ENCODE results near the gene KLK11. TPM values are rescaled to one million over a fixed set of nuclear protein-coding genes. Genes with fewer than 3 reads are reported as not detected.

KLK11 gene
- total and polyA plus RNA-seq, 7 donors, result 0.71 to 0.76 TPM; not detected in 5

- 44 to 65% methylated on average over 7 of the region's 7 CpGs for WGBS, 2 donors
- TF ChIP-seq POLR2A (IDR thresholded peaks at IDR 0.05) (no peak), POLR2AphosphoS5 (IDR thresholded peaks at IDR 0.05) (no peak), EP300 (IDR thresholded peaks at IDR 0.05) (no peak)
- TF ChIP-seq, protein P1, sequence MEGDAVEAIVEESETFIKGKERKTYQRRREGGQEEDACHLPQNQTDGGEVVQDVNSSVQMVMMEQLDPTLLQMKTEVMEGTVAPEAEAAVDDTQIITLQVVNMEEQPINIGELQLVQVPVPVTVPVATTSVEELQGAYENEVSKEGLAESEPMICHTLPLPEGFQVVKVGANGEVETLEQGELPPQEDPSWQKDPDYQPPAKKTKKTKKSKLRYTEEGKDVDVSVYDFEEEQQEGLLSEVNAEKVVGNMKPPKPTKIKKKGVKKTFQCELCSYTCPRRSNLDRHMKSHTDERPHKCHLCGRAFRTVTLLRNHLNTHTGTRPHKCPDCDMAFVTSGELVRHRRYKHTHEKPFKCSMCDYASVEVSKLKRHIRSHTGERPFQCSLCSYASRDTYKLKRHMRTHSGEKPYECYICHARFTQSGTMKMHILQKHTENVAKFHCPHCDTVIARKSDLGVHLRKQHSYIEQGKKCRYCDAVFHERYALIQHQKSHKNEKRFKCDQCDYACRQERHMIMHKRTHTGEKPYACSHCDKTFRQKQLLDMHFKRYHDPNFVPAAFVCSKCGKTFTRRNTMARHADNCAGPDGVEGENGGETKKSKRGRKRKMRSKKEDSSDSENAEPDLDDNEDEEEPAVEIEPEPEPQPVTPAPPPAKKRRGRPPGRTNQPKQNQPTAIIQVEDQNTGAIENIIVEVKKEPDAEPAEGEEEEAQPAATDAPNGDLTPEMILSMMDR (IDR thresholded peaks at IDR 0.05), result no peak
- H3K27me3 ChIP-seq, result peaks cover 8 to 38% (median 20%) of the 10 kb centered on the region in 3 donors
- H3K4me3 ChIP-seq, result no peak overlapping the region
- no peak for DNase-seq
- H3K36me3 ChIP-seq, result no peaks in the 10 kb centered on the region
- no peak overlapping the region for H3K27ac ChIP-seq
- intact Hi-C loops (cut with DNase I), result no loop called here
- peaks cover 0 to 9% (median 3%) of the 10 kb centered on the region in 4 donors for H3K4me1 ChIP-seq
- H3K9me3 ChIP-seq, result no peaks in the 10 kb centered on the region
Measured at GRCh38 chr19:51066393-51067186, 40.2 kb upstream of the KLK11 start.

DNA sequence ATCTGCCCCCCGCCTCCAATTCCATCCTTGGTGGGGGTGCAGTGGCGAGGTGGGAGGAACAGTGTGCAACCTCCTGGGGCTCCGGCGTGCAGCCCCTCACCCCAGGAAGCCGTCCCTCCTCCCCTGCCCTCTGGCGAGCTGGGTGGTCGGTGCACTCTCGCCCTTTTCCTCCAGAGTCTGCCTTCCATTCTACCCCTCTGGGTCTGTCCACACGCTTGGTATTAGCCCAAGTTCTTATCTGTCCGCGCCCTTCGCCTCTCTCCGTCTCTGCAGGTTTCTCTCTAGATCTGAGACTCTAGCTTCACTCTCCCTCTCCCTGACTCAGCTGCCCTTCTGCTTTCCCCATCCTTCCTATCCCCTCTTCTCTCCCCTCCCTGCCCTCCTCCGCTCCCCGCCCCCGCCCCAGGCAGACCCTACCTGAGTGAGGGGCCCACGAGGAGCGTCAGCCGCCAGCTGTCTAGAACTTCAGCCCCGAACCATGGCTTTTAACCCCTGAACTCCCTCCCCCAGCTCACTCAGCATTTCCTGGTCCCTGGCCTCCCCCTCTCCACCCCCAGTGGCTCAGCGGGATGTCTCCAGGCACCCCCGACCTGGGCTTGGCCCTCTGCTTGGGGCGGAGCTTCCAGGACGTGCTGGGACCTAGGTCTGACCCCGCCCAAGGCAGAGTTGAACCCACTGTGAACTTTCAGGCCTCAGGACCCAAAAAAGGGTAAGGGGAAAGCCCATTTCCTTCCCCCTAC lies 39.0 kb upstream of the KLK11 start:
- Histone ChIP-seq H3K27ac (no peak overlapping the region), H3K9me3 (no peaks in the 10 kb centered on the region), H3K4me3 (peak overlapping the region in 1 of 4 donors; percentile 14), H3K36me3 (no peaks in the 10 kb centered on the region), H3K4me1 (peaks cover 0 to 9% (median 3%) of the 10 kb centered on the region in 4 donors), H3K27me3 (peaks cover 8 to 41% (median 20%) of the 10 kb centered on the region in 3 donors)
- intact Hi-C loops (cut with DNase I), result no loop called here
- no peak for DNase-seq
- 11 to 15% methylated on average over 25 of the region's 25 CpGs for WGBS, 2 donors
- TF ChIP-seq EP300 (IDR thresholded peaks at IDR 0.05) (no peak), POLR2AphosphoS5 (IDR thresholded peaks at IDR 0.05) (no peak), POLR2A (IDR thresholded peaks at IDR 0.05) (no peak)
- TF ChIP-seq, protein P1 (IDR thresholded peaks at IDR 0.05), result no peak

GRCh38 chr19:51064534-51065220 lies 38.3 kb upstream of the KLK11 start, which contains the start of gene KLK13:
KLK13 (minus strand) TSS chr19:51065092; CDS start chr19:51065067, 25 bp downstream.
- DNase-seq, result no peak
- H3K27me3 ChIP-seq, result peaks cover 8 to 47% (median 20%) of the 10 kb centered on the region in 3 donors
- intact Hi-C loops (cut with DNase I), result no loop called here
- no peak within 1 kb of the TSS for H3K27ac ChIP-seq
- no peaks in the 10 kb centered on the region for H3K9me3 ChIP-seq
- TF ChIP-seq EP300 (IDR thresholded peaks at IDR 0.05), result no peak
- TF ChIP-seq POLR2A (IDR thresholded peaks at IDR 0.05), result no peak
- TF ChIP-seq POLR2AphosphoS5 (IDR thresholded peaks at IDR 0.05), result no peak
- TF ChIP-seq, protein P1 (IDR thresholded peaks at IDR 0.05), result no peak
- peaks cover 0 to 9% (median 3%) of the 10 kb centered on the region in 4 donors for H3K4me1 ChIP-seq
- peak within 1 kb of the TSS in 1 of 4 donors; percentile 14 for H3K4me3 ChIP-seq
- no peaks in the 10 kb centered on the region for H3K36me3 ChIP-seq
- WGBS, 2 donors, result 15 to 18% methylated on average over 38 of the region's 38 CpGs

- 56 to 86% methylated on average over 7 of the region's 7 CpGs for WGBS, 2 donors
- H3K36me3 ChIP-seq, result no peaks in the 10 kb centered on the region
- H3K4me3 ChIP-seq, result no peak overlapping the region
- H3K27me3 ChIP-seq, result peaks cover 8 to 47% (median 20%) of the 10 kb centered on the region in 3 donors
- no peaks in the 10 kb centered on the region for H3K9me3 ChIP-seq
- intact Hi-C loops (cut with DNase I), result no loop called here
- DNase-seq, result no peak
- H3K4me1 ChIP-seq, result peaks cover 0 to 9% (median 3%) of the 10 kb centered on the region in 4 donors
- TF ChIP-seq EP300 (IDR thresholded peaks at IDR 0.05), result no peak
- no peak for TF ChIP-seq POLR2A (IDR thresholded peaks at IDR 0.05)
- TF ChIP-seq, protein P1 (IDR thresholded peaks at IDR 0.05), result no peak
- TF ChIP-seq POLR2AphosphoS5 (IDR thresholded peaks at IDR 0.05), result no peak
- H3K27ac ChIP-seq, result no peak overlapping the region
Measured at GRCh38 chr19:51063664-51064063, 37.2 kb upstream of the KLK11 start.

All from sigmoid colon (tissue), 7 donors.